Hepatocyte (in vitro differentiated cells): ENCODE data around the gene SERPINA12. TPM values are rescaled to one million over a fixed set of nuclear protein-coding genes. Genes with fewer than 3 reads are reported as not detected.

Source experiments
- DNase-seq: peaks from one replicate; pipeline ENCODE4 v3.0.0-alpha.2; 2016; ENCODE audit warnings: low spot score
- H2AFZ ChIP-seq: fragments of 200-600 bp; sonication (generic); 2 replicates; pipeline ENCODE4 v1.6.0; 2016; ENCODE audit warnings: antibody characterized with exemption, mild to moderate bottlenecking
- H3K27ac ChIP-seq: fragments of 200-600 bp; sonication (generic); 2 replicates; pipeline ENCODE4 v1.5.1; 2016; ENCODE audit warnings: mild to moderate bottlenecking
- H3K27me3 ChIP-seq: fragments of 200-600 bp; sonication (generic); 2 replicates; pipeline ENCODE4 v1.6.1; 2016
- H3K36me3 ChIP-seq: fragments of 200-600 bp; sonication (generic); replicated peaks from 2 replicates; pipeline ENCODE4 v1.5.1; 2016; ENCODE audit warnings: low read depth; ENCODE audit not compliant: insufficient read depth
- H3K4me1 ChIP-seq: fragments of 200-600 bp; sonication (generic); 2 replicates; pipeline ENCODE4 v1.5.1; 2016; ENCODE audit warnings: mild to moderate bottlenecking, moderate library complexity; ENCODE audit not compliant: insufficient read depth
- H3K4me2 ChIP-seq: fragments of 200-600 bp; sonication (generic); 2 replicates; pipeline ENCODE4 v1.6.0; 2016
- H3K4me3 ChIP-seq: fragments of 200-600 bp; sonication (generic); 2 replicates; pipeline ENCODE4 v1.5.1; 2016; ENCODE audit warnings: mild to moderate bottlenecking
- H3K79me2 ChIP-seq: fragments of 200-600 bp; sonication (generic); 2 replicates; pipeline ENCODE4 v1.6.0; 2017; ENCODE audit warnings: mild to moderate bottlenecking
- H3K9me2 ChIP-seq: fragments of 200-600 bp; sonication (generic); replicated peaks from 2 replicates; pipeline ENCODE4 v1.6.0; 2017; ENCODE audit warnings: mild to moderate bottlenecking; ENCODE audit not compliant: insufficient read depth
- H3K9me3 ChIP-seq: fragments of 200-600 bp; sonication (generic); 2 replicates; pipeline ENCODE4 v1.5.1; 2016; ENCODE audit warnings: low read depth, mild to moderate bottlenecking
- H4K20me1 ChIP-seq: fragments of 200-600 bp; sonication (generic); 2 replicates; pipeline ENCODE4 v1.6.0; 2016; ENCODE audit warnings: mild to moderate bottlenecking; ENCODE audit not compliant: insufficient read depth, poor library complexity, severe bottlenecking
- CTCF ChIP-seq: fragments of 200-600 bp; sonication (generic); IDR thresholded peaks from 2 replicates; pipeline ENCODE4 v1.5.1; 2016; ENCODE audit warnings: antibody characterized with exemption, mild to moderate bottlenecking; ENCODE audit not compliant: poor library complexity
- EZH2 ChIP-seq: fragments of 200-600 bp; sonication (generic); IDR thresholded peaks from 2 replicates; pipeline ENCODE4 v1.6.1; 2016; ENCODE audit warnings: antibody characterized with exemption, mild to moderate bottlenecking, borderline replicate concordance
- EZH2phosphoT487 ChIP-seq: fragments of 200-600 bp; sonication (generic); IDR thresholded peaks from one replicate; pipeline ENCODE4 v1.6.1; 2018; ENCODE audit warnings: antibody characterized with exemption, mild to moderate bottlenecking, low read depth, moderate library complexity; ENCODE audit not compliant: unreplicated experiment, severe bottlenecking
- WGBS: methylation state at CpG from one replicate; pipeline ENCODE4 v1.1.6; 2016; ENCODE audit warnings: low lambda C conversion rate; ENCODE audit errors: missing lambda C conversion rate; 5-methylcytosine and 5-hydroxymethylcytosine counted together
- polyA plus RNA-seq: library from polyadenylated mRNA; unstranded; fragments of >200 nt; fragmentation: Nextera tagmentation; extraction: Ambion mirVana; gene quantifications from 2 replicates; pipeline ENCODE4 v1.2.1, GENCODE V29; 2016
- total RNA-seq: library from RNA; depleted of rRNA; stranded (reverse); fragments of >200 nt; gene quantifications from 2 replicates; pipeline ENCODE4 v1.2.3, GENCODE V29; 2014

SERPINA12 gene
- total and polyA plus RNA-seq, 2 experiments from 2014 or later, result 0.25 TPM; not detected in 1

- H3K9me2 ChIP-seq, result no peaks in the 10 kb centered on the region
- H2AFZ ChIP-seq, result no peak overlapping the region
- peaks cover 4% of the 10 kb centered on the region for H3K9me3 ChIP-seq
- H3K4me2 ChIP-seq, result no peak overlapping the region
- no peaks in the 10 kb centered on the region for H3K27me3 ChIP-seq
- no peaks in the 10 kb centered on the region for H3K36me3 ChIP-seq
- DNase-seq, result no peak
- H4K20me1 ChIP-seq, result no peaks in the 10 kb centered on the region
- H3K27ac ChIP-seq, result no peak overlapping the region
- WGBS, result 85% methylated on average over 16 of the region's 16 CpGs
- TF ChIP-seq CTCF, result no peak
- no peak for TF ChIP-seq EZH2
- TF ChIP-seq EZH2phosphoT487, result no peak
- H3K79me2 ChIP-seq, result no peaks in the 10 kb centered on the region
- no peaks in the 10 kb centered on the region for H3K4me1 ChIP-seq
- no peak overlapping the region for H3K4me3 ChIP-seq
These were observed 35.4 kb downstream of the SERPINA12 start for GRCh38 chr14:94473666-94474410.

DNA sequence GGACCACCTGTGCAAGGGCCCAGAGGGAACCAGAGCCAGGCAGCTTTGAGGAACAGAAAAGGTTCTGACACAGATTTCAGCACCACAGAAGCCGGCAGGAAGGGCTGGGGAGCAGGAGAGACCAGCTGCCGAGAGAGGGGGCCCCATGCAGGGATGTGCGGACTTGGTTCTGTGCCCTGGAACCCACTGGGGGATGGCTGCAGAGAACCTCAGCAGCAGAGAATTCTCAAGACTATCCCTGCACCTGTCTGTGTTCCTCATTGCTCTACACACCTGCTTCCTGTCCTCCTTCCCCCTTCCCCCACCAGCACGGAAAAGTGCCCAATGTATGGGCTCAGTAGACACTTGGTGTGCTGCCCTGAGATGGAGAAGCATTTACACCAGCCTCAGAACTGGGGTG, 36.4 kb downstream of the SERPINA12 start:
- H3K9me3 ChIP-seq, result no peaks in the 10 kb centered on the region
- no peak overlapping the region for H2AFZ ChIP-seq
- 83% methylated on average over 4 of the region's 4 CpGs for WGBS
- no peaks in the 10 kb centered on the region for H3K36me3 ChIP-seq
- H3K79me2 ChIP-seq, result no peaks in the 10 kb centered on the region
- no peaks in the 10 kb centered on the region for H3K9me2 ChIP-seq
- no peaks in the 10 kb centered on the region for H3K27me3 ChIP-seq
- no peak overlapping the region for H3K4me2 ChIP-seq
- no peak overlapping the region for H3K4me3 ChIP-seq
- no peak for DNase-seq
- no peak overlapping the region for H3K27ac ChIP-seq
- H3K4me1 ChIP-seq, result no peaks in the 10 kb centered on the region
- H4K20me1 ChIP-seq, result no peaks in the 10 kb centered on the region
- TF ChIP-seq EZH2phosphoT487 (no peak), CTCF (no peak)

GRCh38 chr14:94471045-94471444, 38.2 kb downstream of the SERPINA12 start:
- 87% methylated on average over 2 of the region's 2 CpGs for WGBS
- H2AFZ ChIP-seq, result no peak overlapping the region

More at GRCh38 chr14:94471045-94471444, 38.2 kb downstream of the SERPINA12 start:
- Histone ChIP-seq H3K36me3 (no peaks in the 10 kb centered on the region), H3K27me3 (no peaks in the 10 kb centered on the region), H3K27ac (no peak overlapping the region), H3K4me2 (no peak overlapping the region), H4K20me1 (no peaks in the 10 kb centered on the region), H3K79me2 (no peaks in the 10 kb centered on the region), H3K9me3 (no peaks in the 10 kb centered on the region), H3K4me1 (no peaks in the 10 kb centered on the region), H3K4me3 (no peak overlapping the region), H3K9me2 (no peaks in the 10 kb centered on the region)
- DNase-seq, result no peak
- TF ChIP-seq EZH2phosphoT487 (no peak), CTCF (no peak), EZH2 (no peak)
